ENCODE results near the gene CC2D1B.

CC2D1B gene

DNA sequence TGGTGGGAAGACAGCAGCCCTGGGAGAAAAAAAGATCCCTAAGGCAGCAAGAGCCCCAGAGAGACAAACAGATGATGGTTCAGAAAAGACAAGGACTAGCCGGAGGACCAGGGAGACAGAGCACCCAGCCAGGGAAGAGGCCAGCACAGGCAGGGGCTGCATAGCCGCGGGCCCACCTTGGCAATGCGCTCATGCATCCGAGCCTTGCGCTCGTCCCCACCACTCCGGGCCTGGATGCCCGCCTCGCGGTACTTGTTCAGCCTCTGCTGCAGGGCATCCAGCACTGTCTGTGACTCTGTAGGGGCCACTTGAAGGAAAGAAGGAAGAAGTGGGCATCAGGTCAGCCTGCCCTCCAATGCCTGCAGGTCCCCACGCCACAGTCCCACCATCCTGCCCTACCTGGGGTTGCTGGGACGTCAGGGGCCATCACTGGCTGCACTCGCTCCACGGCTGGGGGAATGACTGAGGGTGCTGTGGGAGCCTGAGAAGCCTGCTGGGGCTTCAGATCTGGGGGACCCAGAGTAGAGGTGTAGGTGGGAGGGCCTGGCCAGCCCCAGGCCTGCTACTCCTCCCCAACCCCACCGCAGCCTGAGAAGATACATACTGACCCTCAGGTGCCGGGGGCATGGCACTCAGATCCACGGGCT is 7.0 kb downstream of the CC2D1B start:
- no peak for DNase-seq

DNA sequence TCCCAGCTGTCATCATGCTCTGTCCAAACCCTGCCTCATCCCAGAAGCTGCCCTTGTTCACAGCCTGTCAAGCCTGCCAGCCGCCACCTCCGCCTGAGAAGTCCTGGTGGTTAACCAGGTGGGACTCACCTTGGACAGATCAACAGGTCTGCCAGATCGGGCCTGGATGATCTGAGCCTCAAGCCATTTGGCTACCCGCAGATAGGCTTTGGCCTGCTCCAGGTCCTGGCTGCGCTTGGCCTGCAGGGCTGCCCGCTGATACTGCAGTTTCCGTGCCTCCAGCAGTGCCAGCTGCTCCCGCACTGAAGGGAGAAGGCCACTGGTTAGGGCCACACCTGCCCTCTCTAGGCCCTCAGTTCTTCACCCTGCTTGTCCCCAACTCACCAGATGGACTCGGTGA is 8.6 kb downstream of the CC2D1B start:
- no peak for DNase-seq

DNA sequence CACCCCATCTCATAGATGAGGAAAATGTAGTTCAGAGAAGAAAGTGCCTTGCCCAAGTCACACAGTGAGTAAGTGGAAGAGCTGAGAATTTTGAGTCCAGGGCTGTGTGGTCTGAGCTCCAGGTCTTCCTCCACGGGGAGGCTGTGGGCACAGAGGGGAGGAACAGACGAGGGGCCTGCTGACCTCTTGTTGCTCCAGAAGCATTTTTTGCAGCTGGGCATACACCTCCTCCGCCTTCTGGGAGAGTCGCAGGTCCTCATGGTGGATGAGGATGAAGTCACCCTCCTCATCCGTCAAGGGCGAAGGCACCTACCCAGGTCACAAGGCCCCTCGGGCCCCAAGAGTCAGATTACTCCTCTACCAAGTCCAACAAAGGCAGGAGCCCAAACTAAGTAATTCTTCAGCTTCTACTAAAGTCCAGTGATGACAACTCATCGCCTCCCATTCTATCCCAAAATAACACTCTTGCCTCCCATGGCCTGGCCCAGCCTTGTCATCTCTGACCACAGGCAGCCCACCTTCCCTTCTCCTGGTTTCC is 9.1 kb downstream of the CC2D1B start:
- DNase-seq, result no peak

DNA sequence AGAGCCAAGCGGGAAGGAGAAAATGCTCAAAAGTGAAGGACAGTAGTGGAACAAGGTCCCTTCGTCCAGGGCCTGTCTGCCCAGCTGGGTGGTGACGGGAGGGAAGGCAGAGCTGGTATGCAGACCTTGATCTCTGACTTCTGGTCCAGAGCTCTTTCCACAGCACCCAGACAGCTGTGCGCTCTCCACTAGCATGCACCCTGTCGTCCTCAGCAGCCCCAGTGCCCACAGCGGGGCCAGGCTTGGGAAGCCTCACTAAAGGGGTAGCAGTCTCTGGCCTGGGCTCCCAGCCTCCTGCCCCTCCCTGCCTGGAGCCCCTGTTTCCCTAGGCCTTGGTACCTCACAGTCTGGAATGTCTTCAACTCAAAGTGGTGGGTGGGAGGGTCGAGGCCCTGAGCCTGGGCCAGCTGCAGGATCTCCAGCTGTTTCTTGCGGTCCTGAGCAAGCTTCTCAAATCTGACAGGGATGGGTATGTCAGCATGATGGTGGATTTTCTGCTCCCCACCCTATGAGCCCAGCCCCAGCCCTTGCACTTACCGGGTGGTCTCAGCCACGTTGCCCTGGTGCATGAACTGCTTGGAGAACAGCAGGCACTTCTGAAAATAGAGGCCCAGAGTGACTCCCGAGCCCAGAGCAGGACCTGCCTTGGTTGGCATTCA is 10.0 kb downstream of the CC2D1B start:
- no peak for DNase-seq

DNA sequence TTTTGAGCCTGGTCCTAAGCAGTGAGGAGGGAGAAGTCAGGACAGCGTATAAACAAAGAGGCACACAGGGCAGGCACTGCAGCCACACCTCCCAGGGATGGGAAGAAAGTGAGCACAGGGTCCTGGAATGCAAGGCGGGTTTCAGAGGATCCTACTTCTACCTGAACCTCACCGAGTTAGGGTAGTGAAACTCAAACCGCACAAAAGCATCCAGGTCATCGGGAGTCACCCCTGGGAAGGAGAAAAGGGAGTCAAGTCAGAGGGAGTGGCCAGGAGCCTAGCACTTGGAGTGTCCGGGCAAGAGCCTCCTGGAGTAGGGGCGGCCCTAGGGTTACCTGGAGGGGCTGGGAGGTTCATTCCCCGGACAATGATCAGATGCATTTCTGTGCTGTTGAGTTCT is 10.6 kb downstream of the CC2D1B start:
- no peak for DNase-seq

DNA sequence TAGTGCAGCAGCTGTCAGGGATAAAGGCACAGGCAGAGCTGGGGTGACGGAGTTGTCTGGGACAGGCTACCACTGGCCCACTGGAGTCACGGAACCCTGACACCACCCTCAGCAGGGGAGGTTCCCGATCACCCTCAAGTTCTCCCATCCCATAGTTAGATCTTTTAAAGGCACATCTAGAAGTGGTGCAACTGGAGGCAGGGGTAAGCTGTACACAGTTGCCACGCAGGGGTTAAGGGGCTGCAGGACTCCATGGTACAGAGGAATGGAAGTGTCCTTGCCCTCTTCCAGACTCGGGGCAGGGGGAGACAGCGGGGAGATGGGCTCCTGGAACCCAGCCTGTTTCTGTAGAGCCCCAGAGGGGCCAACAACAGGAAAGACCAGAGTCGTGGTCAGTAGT is 13.3 kb downstream of the CC2D1B start:
- DNase-seq, result no peak

DNA sequence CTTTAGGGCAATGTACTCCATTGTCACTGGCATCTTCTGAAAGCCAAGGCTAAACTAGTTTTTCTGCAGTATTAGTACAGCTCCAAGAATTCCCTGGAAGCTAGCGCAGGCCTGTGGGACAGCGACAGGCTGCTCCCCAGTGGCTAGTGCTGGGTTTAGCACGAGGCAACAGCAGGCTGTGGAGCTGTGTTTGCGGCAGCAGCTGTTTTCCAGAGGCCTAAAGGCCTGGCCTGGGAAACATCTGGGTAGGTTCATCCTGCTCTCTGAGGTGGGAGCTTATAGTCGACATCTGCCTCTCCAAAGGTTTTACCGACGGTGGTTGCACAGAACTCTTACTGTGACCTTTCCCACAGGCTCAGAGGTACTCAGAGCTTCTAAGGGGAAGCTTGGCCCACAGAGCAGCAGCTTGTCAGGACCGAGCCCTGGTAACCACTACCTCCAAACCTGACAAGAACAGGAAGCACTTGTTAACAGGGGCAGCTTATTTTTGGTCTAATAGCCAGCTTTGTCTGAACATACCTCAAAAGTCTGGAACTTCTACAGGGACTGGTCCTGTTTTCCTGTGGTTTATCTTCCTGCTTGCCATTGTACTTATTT is 17.2 kb downstream of the CC2D1B start:
- DNase-seq, result peak in 1 of 2 experiments; percentile 63

DNA sequence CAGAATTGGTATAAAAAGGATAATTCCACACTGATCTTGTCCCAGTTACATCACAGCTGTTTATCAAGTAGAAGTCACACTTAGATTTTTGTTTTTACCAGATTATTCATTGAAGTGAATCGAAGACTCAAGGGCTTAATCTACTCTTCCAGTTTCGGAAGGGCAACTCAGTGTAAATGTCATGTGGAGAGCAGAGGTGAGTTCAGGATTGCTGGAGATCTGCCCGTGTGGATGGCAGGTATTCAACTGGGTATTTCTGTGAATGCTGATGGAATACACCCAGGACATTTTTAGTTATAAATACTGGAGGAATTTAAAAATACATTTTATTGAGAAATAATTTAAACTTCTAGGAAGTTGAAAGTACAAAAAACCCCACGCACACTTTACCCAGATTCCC is 19.4 kb downstream of the CC2D1B start:
- no peak for DNase-seq

DNA sequence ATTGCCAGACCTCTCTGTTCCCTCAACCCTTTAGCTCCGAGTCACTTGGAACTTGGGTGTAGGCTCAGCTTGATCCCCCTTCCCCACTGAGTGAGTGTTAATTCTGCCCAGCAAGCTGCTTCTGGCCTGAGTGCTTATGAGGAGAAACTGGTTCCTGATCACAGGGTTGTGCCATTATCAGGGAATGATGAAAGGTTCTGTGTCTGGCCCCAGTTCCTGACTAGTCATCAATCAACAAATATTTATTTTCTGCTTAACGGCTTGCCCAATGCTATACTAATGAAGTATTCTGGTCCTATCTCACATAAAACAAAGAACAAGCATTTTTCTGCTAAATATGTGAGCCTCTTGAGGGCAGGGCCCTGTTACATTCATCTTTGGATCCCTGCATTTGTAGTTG is 20.8 kb downstream of the CC2D1B start:
- no peak for DNase-seq

DNA sequence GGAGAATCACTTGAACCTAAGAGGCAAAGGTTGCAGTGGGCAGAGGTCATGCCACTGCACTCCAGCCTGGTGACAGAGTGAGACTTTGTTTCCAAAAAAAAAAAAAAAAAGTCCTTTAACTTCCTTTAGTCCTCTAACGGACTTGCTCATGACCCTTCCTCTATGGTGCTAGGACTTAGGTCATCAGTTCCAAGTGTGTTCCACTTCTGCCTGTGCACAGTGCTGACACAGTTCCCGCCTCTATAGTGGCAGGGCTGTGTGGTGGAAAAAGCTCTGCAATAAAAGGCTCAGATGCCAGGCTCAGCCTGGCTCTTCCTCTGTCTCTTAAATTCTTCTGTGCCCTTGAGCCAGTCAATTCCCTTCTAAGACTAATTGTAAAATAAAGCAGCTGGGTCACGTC is 22.0 kb downstream of the CC2D1B start:
- DNase-seq, result no peak

DNA sequence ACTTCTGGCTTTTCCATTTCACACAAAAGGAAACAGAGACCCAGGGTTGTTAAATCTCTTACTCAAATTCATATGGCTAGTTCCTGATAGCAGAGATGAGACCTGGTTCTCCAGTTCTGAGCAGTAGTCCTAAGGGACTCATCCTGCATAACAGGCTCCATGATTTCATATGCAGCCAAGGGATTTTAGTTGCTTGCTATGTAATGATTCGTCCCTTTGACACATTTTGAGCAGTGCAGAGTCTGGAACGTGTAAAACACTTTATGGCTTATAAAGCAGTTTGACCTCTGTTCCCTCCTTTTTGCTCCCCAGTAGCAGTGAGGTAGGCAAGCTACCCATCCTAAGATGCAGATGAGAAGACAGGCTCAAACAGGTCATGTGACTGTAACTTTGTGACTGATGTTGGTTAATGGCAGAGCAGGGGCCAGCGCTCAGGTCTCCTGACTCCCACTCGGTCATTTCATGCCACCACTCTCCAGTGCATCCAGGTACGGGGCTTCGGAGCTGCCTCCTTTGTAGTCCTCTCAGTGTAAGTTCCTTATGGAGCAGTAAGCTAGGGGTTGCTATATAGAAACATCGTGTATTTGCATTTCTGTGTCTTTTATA is 24.2 kb downstream of the CC2D1B start:
- DNase-seq, result no peak

DNA sequence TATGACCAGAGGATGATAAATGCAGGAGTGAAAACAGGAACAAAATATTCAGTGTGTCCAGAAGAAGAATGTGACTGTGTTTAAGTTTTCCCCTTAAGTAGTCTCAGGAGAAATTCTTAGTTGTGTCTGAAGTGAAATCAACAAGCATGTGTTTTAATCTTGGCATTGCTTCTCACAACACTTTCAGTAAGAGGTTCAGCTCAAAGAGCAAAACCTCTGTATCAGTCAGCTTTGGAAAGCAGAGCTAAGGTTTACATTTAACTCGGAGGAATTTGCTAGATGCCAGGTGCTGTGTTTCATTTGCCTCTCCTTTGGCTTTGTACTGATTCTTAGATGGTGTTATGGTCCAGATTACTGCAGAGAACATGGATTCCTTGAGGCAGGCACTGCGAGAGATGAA is 28.6 kb downstream of the CC2D1B start:
- no peak for DNase-seq

DNA sequence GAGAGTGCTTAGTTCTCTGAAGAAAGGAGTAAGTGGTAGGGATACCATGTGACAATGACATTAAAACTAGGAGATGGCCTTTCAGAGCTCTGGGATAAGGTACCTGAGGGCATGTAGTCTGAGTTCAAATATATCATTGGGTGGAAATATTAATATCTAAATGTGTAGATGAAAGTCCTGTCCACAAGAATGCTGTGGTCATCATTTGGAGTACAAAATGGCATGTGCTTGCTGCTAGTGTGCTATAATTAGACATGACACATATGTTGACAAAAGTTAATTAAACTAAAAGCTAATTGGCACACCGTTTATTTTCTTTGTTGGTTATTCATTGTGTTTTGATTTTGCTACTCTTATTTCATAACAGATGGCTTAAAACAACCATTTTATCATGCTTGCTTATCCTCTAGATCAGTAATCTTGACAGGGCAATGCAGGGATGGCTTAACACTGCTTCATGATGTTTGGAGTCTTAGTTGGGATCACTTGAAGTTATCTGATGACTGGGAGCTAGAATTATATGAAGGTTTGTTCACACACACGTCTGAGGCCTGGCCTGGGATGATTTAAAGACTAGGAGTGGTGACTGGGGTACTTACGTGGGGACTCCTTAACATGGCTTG is 31.0 kb downstream of the CC2D1B start:
- DNase-seq, result no peak

DNA sequence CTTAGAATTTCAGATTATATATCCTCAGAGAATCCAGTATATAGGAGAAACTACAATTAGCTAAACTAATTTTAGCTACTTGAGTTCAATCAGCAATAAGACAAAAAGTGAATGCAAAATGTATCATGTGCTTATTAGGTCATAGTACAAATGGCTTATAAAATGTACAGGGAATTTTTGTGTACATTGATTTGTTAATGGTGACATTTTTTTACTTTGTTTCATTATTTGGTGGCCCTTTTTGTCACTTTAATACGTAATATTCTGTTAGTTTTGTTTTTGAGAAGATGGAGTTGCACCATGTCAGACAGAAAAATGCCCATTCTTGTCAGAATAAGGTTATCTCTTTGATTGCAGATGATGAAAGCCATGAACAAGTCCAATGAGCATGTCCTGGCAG is 33.6 kb downstream of the CC2D1B start:
- no peak for DNase-seq

DNA sequence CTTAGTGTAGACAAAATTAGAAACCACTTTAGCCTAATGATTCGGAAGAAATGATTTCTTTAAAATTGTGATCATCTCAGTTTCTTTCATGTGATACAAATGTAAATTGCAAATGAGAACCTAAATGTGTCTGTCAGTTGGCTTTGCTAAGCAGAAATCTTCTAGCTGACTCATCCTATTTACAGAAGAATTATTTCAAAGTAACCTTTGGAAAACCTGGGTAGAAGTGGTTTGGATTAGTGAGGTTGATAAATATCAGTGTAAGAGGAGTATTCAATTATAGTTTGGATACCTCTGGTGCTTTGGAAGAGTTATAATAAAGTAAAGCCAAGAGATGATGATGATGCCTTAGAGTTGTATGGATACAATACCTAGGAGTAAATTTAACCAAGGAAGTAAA is 37.4 kb downstream of the CC2D1B start:
- DNase-seq, result no peak

DNA sequence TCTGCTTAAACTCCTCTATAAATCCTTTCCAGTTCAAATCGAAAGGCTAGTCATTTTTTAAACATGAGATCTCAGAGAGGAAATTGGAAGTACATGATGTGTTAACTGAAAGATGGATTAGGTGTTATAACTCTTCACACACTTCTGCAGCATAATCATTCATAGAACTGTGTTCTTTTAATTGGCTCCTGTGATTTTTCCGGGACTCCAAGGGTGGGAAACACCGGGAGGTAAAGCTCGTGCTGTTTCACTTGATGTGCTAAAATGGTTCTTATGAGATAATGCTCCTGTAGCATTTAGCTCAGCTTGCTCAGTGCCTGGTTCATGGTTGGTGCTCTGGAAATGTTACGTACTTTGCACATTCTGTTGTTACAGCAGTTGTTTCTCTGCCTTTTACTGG is 40.2 kb downstream of the CC2D1B start:
- no peak for DNase-seq

DNA sequence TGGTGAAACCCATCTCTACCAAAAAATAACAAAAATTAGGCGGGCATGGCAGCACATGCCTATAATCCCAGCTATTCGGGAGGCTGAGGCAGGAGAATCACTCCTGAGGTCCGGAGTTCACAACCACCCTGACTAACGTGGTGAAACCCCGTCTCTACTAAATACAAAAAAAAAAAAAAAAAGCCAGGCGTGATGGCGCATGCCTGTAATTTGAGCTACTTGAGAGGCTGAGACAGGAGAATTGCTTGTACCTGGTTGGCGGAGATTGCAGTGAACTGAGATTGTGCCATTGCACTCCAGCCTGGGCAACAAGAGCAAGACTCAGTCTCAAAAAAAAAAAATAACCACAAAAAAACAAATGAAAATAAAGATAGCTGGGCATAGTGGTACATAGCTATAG is 42.3 kb downstream of the CC2D1B start:
- no peak for DNase-seq

DNA sequence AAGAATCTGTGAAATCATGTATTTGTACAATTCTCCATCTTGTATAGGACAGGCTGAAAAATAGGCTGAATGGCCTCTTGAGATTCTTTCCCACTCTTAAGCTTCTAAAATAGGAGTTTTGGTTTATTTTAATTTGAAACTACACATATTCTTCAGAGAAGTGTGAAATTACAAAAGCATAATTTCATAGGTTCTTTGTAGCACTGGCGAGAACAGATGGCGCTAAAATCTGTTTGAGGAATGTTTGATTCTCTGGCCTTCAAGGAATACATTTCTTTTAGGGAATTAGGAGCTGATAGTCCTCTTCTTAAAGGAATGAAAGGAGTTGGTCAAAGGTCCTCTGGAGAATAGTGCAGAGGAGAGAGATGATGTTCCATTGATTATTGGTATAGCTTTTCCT is 44.9 kb downstream of the CC2D1B start:
- no peak for DNase-seq

DNA sequence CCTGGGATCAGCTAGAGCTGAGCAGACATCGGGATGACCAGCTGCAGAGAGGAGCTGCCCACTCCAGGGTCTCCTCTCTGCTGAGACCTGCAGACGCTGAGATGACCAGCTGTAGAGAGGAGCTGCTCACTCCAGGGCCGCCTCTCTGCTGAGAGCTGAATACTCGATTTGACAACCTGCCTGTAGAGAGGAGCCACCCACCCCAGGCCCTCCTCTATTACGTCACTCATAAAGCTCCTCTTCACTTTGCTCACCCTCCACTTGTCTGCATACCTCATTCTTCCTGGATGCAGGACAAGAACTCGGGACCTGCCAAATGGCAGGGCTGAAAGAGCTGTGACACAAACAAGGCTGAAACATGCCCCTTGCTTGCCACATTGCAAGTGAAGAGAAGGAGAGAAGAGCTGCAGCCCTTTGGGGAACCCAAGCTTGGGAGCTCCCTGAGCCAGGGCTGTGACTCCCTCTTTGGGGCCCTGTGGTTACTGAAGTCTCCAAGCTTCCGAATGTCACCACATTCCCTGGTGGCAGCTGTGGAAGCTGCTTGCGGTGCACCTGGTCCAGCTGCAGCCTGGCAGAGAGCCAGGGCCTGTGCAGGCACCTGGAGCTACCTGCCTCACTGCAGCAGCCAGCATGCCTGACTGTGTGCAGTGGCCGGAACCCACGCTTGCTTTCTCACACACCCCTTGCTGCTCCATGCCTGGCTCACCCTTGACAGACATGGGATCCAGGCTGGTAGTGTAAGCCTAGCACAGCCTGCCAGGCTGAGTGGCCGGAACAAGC is 59.6 kb downstream of the CC2D1B start:
- DNase-seq, result peak in 1 of 2 experiments; percentile 27

DNA sequence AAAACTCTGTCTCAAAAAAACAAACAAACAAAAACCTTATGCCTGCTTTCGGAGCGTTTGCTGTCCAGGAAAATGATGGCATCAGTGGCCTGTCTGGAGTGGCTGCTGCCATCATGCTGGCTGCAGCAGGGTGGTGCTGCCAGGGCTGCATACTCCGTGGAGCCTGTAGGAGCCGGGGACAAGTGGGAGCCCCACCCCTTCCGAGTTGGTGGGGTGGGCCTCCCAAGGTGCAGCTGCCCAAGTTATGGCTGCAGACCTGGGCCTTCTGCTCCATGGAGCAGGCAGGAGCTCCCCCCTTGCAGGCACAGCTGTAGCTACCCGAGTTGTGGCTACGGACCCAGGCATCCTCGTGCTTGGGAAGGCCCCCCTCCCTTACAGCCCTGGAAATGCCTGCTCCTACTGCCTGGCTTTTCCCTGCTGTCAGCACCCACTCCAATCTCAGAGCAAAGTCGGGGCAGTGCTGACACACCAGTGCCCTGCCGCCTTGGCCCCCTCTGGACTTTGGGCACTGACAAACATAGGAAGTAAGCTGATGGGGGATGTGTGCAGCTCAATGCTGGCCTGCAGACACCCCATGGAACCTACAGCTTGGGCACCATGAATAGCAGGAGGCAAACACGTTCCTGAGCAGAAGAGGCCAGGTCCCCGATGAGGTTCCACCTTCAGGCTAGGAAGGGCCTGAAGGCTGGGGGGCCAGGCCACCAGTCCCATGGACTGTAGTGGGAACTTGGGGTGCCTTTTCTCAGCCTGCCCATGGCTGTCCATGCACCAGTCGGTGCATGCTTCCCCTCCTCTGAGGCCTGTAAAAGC is 60.4 kb downstream of the CC2D1B start:
- no peak for DNase-seq

Data from NCI-H526 (cell line).